Ramos (cell line): ENCODE results near the gene ADAMTS2.

ENCODE experiments used
- in situ Hi-C: fragments of 300-500 bp; cut with MboI; formaldehyde crosslinking; loops from one replicate; pipeline ENCODE4 v1.14.3; 2022; ENCODE audit warnings: low sequenced_read_pairs; ENCODE audit not compliant: unreplicated experiment

Gene ADAMTS2

DNA sequence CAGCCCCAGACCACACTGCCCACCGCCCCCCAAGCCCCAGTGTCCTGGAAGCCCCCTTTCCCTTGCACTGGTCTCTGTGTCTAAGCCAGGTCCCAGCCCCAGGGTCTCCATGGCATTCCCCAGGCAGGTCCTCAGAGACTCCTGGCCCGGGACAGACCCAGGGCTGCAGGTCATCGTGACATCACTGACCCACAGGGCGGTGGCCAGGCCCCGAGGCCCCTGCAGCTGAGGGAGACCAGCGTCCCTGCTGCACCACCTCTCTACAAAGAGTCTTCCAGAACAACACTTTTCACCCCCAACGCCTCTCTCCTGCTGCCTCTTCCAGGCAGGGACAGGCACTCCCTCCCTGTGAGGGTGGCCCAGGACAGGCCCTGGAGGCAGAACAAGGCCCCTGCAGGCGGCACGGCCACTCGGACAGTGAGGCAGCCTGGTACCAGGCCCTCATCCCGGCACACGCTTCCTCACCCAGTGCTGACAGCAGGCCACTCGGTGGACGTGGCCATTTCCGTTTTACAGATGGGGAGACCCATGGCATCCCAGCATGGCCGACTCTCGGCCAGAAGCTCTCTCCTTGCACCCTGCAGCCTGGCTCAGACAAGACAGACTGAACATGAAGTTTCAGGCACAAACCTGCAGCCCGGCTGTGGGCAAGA is 136.4 kb downstream of the ADAMTS2 start:
- in situ Hi-C loops: no loop called here

DNA sequence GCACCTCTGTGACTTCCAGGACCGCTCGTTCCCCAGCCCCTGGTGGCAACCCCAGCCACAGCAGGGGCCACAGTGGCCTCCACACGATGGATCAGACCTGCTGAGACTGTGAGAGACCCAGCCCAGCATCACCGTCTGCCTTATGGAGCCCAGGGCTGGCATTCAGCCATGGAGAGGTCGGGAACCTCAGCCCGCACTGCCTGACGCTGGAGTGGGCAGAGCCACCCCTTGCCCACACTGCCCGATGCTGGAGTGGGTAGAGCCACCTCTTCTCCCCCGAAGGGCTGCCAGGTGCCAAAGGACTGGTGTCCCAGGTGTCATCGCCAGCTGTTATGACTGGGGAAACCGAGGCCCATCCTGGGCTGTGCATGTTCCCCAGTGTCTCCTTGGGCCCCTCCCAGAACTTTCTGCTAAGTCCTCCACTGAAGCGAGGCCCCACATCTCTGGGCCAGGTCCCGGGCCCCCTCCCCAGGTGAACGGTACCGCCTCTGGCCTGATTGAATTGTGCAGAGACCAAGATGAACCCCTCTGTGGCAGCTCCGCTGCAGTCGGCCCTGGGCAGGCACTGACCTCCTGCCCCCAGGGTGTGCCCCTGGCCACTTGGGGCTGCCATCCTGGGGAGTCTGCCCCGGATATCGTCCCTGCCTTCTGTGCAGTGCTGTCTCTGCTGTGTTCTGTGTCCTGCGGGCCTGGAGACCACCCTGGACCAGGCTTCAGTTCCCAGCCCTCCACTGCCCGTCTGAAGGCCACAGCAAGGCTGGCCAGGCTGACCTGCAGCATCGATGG is 137.1 kb downstream of the ADAMTS2 start:
- in situ Hi-C loops: no loop called here

DNA sequence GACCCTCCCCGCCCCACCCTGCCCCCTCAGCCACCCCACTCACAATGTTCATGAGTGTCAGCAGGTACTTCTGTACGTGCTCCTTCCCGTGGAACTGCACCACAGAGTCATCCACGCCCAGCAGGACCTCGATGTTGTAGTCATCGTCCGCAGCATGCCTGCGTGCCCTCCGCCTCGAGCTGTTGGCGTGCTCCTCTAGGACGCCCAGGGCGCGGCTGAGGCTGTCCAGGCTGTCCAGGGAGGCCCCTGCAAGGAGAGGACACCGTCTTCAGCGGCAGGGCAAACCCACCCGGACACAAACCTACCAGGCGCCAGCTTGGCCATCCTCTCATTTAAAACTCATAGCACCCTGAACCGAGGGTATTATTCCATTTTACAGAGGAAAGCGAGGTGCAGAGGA is 137.8 kb downstream of the ADAMTS2 start:
- in situ Hi-C loops: no loop called here

DNA sequence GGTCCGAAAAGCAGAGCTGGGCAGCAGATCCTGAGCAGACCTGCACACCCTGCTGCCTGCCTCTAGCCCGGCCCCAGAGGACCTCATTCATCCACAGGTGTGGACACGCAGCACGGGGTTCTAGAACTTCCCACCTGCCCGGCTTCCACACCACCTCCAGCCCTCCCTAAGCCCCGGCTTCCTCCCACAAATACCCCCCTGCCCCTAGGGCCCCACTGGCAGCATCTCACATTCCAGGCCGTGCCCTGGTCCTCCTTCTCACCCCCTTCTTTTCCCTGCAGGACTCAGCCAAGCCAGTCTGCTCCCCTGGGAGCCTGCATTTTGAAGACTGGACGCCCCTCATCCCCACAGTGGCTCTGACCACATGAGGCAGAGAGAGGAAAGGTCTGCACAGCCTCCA is 138.9 kb downstream of the ADAMTS2 start:
- in situ Hi-C loops: no loop called here

DNA sequence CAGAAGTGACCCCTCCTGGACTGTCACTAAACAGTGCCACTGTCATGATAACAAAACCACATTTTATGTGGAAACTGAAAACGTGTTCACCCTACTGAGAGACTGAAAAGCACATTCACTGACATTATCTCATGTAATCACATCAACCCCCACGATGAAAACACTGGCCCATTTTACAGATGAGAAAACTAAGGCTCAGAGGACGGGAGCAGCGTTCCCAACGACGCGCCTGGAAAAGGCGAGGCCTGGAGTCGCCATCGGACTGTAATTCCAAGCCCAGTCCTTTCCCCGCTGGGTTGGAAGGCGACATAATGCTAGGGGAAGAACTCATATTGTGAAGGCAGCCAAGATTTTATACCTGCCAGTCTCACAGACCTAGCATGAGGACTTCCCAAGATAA is 140.0 kb downstream of the ADAMTS2 start:
- in situ Hi-C loops: no loop called here

DNA sequence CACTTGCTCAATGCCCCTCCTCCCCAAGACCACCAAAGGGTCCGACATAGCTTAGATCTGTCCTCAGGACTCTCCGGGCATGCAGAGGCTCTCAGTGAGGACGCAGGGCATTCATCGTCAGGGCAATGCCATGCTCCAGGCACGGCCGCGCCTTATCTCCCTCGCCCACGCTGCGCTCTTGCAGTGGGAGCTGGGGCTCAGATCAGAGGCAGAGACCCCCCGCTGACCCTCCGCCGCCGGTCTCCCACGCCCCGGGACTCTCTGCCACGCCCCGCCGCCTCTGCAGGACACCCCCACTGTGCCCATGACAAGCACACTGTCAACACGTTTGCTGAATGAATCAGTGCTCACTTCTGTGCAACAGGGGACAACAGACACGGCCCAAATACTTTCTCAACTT is 140.7 kb downstream of the ADAMTS2 start:
- in situ Hi-C loops: no loop called here

DNA sequence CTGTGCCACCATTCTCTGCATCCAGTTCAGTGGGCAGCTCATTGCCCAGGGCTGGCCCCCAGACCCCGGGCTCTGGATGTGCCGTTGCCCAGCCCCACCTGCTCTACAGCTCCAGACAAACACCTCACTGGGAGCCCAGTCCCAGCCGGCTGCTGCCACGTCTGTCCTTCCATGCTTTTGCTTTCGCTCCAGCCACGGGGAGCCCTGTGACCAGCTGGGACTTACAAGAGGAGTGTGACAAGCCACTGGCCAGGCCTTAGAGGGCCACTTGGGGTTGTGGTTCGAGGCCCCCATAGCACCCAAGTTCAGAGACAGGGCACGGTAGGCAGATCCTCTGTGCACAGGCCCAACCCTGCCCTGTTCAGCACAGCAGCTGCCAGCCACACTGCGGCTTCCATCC is 142.0 kb downstream of the ADAMTS2 start:
- in situ Hi-C loops: no loop called here

DNA sequence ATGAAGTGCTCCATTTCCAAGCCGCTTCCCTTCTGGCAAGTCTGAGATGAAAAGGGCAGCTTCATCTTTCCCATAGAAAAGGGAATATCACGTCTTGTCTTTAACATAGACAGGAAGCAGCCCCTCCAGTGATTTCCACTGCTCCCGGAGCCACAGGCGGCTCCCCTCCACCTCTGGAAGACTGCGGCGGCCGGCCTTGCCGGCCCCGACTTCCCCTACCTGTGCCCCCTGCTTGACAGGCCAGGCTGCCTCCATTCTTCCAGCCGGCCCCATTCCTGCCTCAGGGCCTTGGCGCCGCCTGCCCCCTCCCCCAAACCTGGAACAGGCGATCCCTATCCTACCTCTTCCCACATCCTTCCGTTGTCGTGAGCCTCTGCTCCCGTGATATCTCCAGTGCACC is 143.3 kb downstream of the ADAMTS2 start:
- in situ Hi-C loops: no loop called here

DNA sequence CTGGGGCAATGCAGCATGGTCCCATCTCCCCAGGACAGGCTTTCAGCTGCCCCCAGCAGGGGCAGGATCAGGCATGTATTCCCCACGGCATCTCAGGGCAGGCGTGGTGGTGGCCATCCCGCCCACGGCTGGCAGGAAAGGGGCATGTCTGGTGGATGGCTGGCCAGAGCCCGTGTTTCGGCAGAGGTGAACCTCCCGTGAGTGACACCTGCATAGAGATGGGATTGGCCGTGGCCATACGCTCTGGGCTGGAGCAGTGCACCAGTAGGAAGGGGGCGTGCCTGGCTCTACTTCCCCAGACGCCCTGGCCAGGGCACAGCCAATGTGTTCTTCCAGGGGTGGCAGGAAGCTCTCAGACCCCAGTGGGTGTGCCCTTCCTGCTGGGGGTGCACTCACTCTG is 146.0 kb downstream of the ADAMTS2 start:
- in situ Hi-C loops: no loop called here

DNA sequence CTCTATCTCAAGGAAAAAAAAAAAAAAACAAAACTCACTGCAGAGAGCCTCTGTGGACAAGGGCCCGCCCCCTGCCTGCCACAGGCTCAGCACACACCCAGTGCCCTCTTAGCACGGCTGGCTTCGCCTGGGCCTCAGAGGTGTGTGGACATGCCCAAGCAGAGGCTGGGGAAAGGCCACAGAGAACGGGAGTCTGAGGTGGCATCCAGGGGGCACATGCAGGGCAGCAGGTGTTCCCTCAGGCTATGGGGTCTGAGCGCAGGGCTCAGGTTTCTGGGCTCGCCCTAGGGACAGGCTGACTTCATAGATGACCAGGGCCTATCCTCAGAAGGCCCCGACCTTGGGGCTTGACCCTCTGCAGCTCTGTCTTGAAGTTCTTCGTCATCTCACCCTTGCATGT is 146.4 kb downstream of the ADAMTS2 start:
- in situ Hi-C loops: no loop called here

DNA sequence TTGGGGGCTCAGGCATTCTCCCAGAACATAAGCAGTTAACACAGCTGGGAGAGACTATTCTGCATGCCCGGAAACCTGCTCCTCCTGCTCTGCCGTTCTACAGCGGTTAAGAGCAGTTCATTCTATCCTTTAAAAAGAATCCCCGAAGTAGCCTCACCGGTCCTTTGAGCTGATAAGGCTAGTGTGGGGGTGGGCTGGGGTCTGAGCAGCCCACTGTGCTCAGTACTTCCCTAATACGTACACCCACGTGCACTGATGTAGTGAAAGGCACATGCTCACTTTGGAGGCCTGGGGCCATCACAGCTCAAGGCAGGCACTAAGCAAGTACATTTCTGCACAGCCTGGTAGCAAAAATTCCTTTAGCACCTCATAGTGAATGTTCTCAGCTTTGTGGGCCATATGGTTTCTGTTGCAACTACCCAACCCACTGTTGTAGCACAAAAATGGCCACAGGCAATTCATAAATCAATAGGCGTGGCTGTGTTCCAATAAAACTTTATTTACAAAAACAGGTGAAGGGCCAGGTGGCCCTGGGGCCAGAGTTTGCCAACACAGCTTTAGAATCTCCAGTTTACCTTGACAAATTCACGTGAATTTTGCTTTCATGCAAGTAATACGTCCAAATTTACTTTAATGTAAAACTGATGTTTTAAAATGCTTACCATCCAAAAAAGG is 148.7 kb downstream of the ADAMTS2 start:
- in situ Hi-C loops: no loop called here

DNA sequence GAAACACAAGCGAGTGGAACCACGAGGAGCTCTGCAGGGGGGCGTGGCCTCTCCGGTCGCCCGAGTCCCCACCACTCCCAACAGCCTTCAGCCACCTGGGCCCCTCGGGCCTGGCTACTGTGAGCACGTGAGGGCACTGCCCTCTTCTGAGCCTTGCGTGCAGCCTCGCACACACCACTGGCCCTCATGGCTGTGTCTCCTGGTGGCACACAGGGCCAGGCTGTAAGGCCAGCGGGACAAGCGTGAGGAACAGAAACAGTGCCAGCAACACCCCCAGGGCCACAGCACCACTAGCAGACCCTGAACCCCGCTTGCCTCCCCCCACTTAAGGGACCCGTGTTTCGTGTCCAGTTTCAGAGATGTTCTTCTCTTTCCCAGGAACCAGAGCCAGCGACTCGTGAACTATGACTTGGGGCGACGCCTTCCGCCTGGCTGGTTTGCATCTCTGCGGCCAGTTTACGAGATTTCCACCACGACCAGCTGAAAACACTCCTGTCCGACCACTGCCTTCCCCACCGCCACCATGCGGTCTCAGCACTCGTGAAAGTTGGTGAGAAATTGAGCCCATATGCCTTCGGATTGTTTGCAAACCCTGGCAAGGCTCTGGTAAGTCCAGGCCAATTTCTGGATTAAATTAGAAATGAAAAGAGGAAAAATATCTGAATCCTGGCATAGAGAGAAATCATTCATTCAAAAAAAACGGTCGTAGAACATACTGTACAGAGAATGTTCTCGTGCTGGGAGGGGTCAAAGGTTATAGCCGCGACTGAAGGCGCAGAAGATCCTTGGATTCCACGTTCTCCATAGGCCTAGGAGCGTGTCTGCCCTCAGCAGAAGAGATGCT is 149.5 kb downstream of the ADAMTS2 start:
- in situ Hi-C loops: no loop called here

DNA sequence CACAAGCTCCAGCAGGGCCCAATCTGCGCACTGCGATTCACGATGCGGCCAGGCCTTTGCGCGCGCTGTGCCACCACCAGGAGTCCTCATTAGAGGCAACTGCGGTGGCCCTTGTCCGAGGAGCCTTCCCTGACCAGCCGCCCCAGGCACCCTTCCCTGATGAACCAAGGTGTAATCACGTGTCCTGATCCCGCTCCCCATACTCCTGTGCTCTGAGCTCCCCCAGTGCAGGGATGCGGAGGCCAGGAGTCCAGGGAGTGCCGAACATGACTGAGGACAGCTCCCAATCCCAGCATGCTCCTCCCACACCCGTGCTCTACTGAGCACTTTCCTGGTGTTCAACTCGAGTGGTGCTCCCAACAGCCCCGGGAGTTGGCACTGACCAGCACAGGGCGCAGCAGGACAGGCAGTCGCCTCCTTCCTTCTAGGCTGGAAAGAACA is 150.3 kb downstream of the ADAMTS2 start:
- in situ Hi-C loops: no loop called here

DNA sequence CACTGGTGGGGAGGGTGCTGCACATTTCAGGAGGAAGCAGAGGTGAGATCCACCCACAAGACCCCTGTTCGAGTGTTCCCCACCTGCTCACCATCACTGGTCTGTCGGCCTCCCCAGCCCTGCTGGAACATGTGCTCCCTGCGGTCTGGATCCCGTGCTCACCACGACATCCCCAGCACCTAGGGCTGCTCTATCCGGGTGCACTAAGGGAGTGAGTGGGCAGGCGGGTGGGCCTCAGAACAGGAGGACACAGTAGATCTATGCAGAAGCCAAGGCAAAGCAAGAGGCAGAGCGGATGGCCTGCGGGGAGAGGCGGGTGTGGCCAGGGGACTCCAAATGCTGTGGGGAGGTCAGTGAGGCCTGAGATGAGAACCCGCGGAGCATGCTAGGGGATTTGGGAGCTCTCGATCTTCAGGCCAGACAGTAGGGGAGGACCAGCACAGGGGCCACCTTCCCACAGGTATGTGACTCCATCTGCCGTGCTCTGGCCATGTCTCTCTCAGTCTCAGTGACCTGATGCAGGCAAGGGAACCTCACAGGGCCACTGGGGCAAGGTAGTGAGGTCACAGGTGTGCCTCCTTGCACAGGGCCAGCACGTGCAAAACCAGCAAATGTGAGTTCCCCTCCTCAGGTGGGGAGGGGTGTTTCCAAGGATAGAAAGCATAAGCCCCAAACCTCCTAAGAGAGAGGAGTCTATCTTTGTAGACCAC is 150.9 kb downstream of the ADAMTS2 start:
- in situ Hi-C loops: no loop called here

DNA sequence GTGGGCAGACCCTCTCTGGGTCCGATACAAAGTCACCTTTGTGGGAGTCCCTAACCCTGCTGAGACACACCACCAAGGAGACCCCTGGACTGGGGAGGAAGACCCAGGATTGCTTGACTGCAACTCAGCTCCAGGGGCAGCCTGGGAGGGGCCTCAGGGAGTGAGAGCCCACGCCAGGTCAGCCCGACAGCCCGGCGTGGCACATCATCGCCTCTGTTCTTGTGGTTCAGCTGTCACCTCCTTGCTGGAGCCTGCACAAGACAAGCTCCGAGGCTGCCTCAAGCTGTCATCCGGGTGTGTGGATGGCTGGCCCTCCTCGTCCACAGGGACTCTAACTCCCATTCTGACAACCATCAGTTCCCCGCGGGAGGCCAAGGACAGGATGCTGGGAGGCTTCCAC is 151.5 kb downstream of the ADAMTS2 start:
- in situ Hi-C loops: no loop called here

DNA sequence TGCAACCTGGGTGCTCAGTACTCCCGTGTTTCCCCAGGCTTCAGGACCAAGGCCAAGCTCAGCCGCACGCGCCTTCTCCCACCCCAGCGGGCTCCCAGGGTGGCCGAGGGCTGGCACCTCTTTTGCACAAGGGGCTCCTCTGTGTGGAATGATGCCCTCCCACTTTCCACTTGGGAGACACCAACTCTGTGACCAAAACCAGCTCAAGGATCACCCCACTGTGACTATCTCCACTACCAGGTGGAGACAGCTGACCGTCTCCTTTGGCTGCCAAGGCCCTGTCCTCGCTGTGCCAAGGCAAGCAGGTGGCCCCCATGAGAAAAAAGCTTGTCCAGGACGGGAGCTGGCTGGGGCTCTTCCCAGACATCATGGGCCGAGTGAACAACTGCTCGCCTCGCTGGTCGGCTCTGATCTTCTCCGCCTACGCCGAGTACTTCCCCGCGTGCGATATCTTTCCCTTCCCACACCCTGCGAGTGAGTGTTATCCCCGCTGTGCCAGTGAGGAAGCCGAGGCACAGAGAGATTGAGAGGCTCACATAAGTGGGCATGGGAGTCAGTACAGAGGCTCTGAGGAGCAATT is 152.3 kb downstream of the ADAMTS2 start:
- in situ Hi-C loops: no loop called here

DNA sequence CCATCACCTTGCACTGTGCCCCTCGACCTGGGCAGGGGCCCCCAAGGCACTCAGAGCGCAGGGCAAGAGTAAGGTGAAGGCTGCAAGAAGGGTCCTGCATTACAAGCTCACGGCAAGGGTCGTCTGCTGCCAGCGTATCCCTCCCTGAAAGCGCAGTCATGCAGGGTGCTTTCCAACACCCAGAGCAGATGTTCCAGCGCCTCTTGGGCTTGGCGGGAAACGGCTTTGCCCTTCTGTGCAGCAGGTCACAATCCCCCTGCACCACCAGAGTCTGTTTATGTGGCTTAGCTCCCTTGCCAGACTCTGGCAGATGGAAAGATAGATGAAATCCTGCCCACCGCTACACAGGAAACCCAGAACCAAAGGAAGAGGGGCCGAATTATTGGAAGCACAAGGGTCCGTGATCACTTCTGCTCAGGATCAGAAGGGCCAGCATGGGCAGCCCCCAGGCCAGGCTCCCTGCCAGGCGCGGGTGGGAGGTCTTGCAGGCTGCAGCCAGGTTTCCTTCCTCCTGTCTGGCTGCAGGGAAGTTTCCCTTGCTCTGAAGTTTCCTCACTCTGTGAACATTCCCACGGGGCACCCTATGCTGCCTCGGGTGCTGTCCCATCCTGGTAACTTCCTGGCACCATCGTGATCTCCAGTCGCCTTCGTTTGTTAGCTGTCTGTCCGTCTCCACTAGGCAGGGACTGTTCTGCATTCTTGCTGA is 152.9 kb downstream of the ADAMTS2 start:
- in situ Hi-C loops: no loop called here

DNA sequence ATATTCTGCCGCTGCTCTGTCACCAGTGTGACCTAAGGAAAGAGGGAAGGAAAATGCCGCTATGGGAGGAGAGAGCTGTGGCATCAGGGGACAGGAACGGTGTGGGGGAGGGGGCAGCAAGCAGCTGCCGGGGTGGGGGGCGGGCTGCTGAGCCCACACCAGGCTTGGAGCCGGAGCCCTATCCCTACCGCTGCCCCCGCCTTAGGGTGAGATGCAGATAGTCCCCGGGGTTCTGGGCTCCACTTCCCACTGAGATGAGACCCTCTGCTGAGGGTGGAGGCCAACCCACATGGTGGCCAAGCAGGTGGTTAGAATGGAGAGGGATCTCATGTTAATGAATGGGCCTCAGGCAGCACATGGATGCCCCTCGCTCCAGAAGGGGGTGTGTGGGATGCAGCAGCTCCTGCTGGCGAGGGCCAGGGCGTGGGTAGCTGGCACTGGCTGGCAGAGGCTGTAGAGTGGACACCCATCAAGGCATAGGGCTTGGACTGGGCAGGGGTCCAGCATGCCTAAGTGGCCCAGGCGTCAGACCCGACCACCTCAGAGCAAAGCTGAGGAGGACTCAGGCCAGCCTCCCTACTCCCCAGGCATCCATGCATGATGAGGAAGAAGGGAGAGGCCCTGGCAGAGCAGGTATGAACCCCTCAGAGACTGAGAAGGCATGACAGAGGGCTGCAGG is 153.6 kb downstream of the ADAMTS2 start:
- in situ Hi-C loops: no loop called here
